Measurements from ENCODE around the gene IFT80. TPM values are rescaled to one million over a fixed set of nuclear protein-coding genes. Genes with fewer than 3 reads are reported as not detected.

The IFT80 gene
- total and polyA plus RNA-seq, 10 of the 15 experiments (the other 5 are each of a cell fraction or from before 2014, with no cell fraction given), result 6.5 to 21.5 (median 14.1) TPM

DNA sequence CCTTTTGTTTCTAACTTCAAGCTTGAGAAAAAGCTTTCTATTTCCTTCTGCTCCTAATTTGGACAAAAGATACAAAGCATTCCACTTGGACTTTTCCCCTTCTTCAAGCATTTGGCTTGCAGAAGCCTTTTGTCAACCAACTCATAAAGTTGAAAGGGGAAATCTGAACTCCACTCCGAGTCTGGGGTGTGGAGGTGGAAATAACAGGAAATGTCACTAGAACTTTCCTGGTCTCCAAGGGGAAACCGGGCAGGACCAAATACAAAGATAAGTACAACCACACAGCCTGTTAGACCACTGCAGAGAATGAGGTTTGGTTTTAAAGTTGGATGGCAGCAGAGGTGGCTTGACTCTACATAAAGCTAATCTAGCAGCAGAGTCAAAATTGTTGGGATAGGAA lies 178.0 kb downstream of the IFT80 start:
- FAIRE-seq (no peak), ATAC-seq (no peak), DNase-seq (ENCODE audit: low read depth, low spot score) (no peak)
- Histone ChIP-seq H3K9me3 (replicated peaks; ENCODE audit: control insufficient read depth, insufficient read depth, low read length) (no peaks in the 10 kb centered on the region), H3K4me2 (ENCODE audit: control insufficient read depth, insufficient read depth) (no peak overlapping the region), H3K27me3 (replicated peaks in 1 of 2; ENCODE audit: control insufficient read depth in 2 of 2, insufficient read depth in 2 of 2, low read length in 1 of 2) (peaks cover 4 to 24% of the 10 kb centered on the region in 2 experiments; a peak in 3 of 4 replicates), H3K9ac (ENCODE audit: control insufficient read depth, insufficient read depth, low read length) (no peak overlapping the region), H3K4me3 (no peak overlapping the region), H2AFZ (ENCODE audit: control insufficient read depth, low read depth, low read length) (no peak overlapping the region), H3K36me3 (ENCODE audit: control insufficient read depth in 2 of 2, insufficient read depth in 2 of 2, low read length in 1 of 2) (no peaks in the 10 kb centered on the region), H4K20me1 (ENCODE audit: control insufficient read depth, insufficient read depth) (no peaks in the 10 kb centered on the region), H3K79me2 (ENCODE audit: control insufficient read depth, insufficient read depth, low read length) (no peaks in the 10 kb centered on the region), H3K4me1 (ENCODE audit: control insufficient read depth, insufficient read depth, low read length) (peaks cover 1% of the 10 kb centered on the region; the same call in 1 of the 2 replicates), H3K27ac (ENCODE audit: control insufficient read depth, insufficient read depth) (no peak overlapping the region)
- ChIA-PET SMC1A (ENCODE audit: uncharacterized antibody, unreplicated experiment) (interaction anchor here (0.6 kb wide), 1 partner anchor 10 kb away, joined by 4 read pairs; no protein-coding TSS in a partner anchor), POLR2A (no interaction called here), RAD21 (ENCODE audit: unreplicated experiment) (no interaction called here), CTCF (interaction anchor here (0.6 to 1.6 kb wide), 6 partner anchors 12 to 235 kb away, joined by 3 to 5 read pairs (median 3); partner anchors contain the start of gene IL12A)
- TF ChIP-seq TCF12 (IDR thresholded peaks at IDR 0.05; ENCODE audit: low read depth, low read length) (no peak), LARP7 (IDR thresholded peaks at IDR 0.05) (no peak), TCF3 (IDR thresholded peaks at IDR 0.05; ENCODE audit: borderline replicate concordance, insufficient read depth, low read depth, low read length) (no peak), JUND (IDR thresholded peaks at IDR 0.05; ENCODE audit: low read depth, low read length) (no peak), NFIC (IDR thresholded peaks at IDR 0.05; ENCODE audit: low read depth, low read length) (no peak), NFYA (IDR thresholded peaks at IDR 0.05; ENCODE audit: borderline replicate concordance, low read depth, low read length) (no peak), POLR2A (IDR thresholded peaks at IDR 0.05; ENCODE audit: low read depth, low read length) (no peak), SPI1 (IDR thresholded peaks at IDR 0.05; ENCODE audit: borderline replicate concordance, insufficient read depth, low read depth, low read length) (no peak), HSF1 (IDR thresholded peaks at IDR 0.05; ENCODE audit: low read depth, low read length) (no peak), IRF5 (IDR thresholded peaks at IDR 0.05; ENCODE audit: borderline replicate concordance) (no peak), ZNF24 (IDR thresholded peaks at IDR 0.05) (no peak)
- TF ChIP-seq, protein P1, sequence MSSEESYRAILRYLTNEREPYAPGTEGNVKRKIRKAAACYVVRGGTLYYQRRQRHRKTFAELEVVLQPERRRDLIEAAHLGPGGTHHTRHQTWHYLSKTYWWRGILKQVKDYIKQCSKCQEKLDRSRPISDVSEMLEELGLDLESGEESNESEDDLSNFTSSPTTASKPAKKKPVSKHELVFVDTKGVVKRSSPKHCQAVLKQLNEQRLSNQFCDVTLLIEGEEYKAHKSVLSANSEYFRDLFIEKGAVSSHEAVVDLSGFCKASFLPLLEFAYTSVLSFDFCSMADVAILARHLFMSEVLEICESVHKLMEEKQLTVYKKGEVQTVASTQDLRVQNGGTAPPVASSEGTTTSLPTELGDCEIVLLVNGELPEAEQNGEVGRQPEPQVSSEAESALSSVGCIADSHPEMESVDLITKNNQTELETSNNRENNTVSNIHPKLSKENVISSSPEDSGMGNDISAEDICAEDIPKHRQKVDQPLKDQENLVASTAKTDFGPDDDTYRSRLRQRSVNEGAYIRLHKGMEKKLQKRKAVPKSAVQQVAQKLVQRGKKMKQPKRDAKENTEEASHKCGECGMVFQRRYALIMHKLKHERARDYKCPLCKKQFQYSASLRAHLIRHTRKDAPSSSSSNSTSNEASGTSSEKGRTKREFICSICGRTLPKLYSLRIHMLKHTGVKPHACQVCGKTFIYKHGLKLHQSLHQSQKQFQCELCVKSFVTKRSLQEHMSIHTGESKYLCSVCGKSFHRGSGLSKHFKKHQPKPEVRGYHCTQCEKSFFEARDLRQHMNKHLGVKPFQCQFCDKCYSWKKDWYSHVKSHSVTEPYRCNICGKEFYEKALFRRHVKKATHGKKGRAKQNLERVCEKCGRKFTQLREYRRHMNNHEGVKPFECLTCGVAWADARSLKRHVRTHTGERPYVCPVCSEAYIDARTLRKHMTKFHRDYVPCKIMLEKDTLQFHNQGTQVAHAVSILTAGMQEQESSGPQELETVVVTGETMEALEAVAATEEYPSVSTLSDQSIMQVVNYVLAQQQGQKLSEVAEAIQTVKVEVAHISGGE (CRISPR knock-in tag; IDR thresholded peaks at IDR 0.05), result no peak
- TF ChIP-seq, protein P2, sequence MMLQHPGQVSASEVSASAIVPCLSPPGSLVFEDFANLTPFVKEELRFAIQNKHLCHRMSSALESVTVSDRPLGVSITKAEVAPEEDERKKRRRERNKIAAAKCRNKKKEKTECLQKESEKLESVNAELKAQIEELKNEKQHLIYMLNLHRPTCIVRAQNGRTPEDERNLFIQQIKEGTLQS (IDR thresholded peaks at IDR 0.05; ENCODE audit: borderline replicate concordance, extremely low read depth, low read depth, low read length), result no peak
- TF ChIP-seq, protein P3, sequence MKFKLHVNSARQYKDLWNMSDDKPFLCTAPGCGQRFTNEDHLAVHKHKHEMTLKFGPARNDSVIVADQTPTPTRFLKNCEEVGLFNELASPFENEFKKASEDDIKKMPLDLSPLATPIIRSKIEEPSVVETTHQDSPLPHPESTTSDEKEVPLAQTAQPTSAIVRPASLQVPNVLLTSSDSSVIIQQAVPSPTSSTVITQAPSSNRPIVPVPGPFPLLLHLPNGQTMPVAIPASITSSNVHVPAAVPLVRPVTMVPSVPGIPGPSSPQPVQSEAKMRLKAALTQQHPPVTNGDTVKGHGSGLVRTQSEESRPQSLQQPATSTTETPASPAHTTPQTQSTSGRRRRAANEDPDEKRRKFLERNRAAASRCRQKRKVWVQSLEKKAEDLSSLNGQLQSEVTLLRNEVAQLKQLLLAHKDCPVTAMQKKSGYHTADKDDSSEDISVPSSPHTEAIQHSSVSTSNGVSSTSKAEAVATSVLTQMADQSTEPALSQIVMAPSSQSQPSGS (IDR thresholded peaks at IDR 0.05; ENCODE audit: low read length), result no peak
- no TSS peak for BruUV-seq (replicated peaks)
- WGBS (ENCODE audit: insufficient coverage, insufficient replicate concordance, low lambda C conversion rate, missing lambda C conversion rate), result 0% methylated on average over 2 of the region's 2 CpGs
- intact Hi-C loops (cut with micrococcal nuclease; ENCODE audit: unreplicated experiment) (loop anchor here (10.0 kb wide), 1 partner anchor 336 kb away; no protein-coding TSS in a partner anchor), in situ Hi-C loops (cut with MboI) (no loop called here)

Measured in GM12878 (cell line).